Epithelial cell of esophagus (primary cell): ENCODE data around the gene PIP.
A peak's percentile ranks its signal among the peaks of the same experiment; 100 is the strongest.
"Not testable (repeated sequence)": the region's sequence is repeated elsewhere in the genome, so short reads cannot be mapped to it uniquely, and the experiment has no call there.

Experiments used
- DNase-seq: peaks from one replicate; pipeline ENCODE4 v3.0.0; 2010; ENCODE audit warnings: low read depth
- H3K4me3 ChIP-seq: 2 replicates; pipeline ENCODE4 v1.5.1; 2011; ENCODE audit warnings: mild to moderate bottlenecking, low read length, control low read depth
- CTCF ChIP-seq: IDR thresholded peaks from 2 replicates; pipeline ENCODE4 v1.5.1; 2011; ENCODE audit warnings: low read depth, mild to moderate bottlenecking, low read length, control low read depth, inconsistent platforms; ENCODE audit not compliant: insufficient read depth; ENCODE audit errors: missing control alignments

PIP gene

GRCh38 chr7:143148651-143149050 lies 16.8 kb downstream of the PIP start:
- TF ChIP-seq CTCF: no peak
- DNase-seq: no peak
- no peak overlapping the region for H3K4me3 ChIP-seq

- not testable (repeated sequence) for H3K4me3 ChIP-seq
These were observed 18.8 kb downstream of the PIP start for GRCh38 chr7:143150696-143151095.

GRCh38 chr7:143158617-143159016 lies 26.7 kb downstream of the PIP start:
- not testable (repeated sequence) for H3K4me3 ChIP-seq, DNase-seq

More at GRCh38 chr7:143150696-143151095, 18.8 kb downstream of the PIP start:
- DNase-seq: not testable (repeated sequence)

GRCh38 chr7:143171697-143172096 lies 39.8 kb downstream of the PIP start:
- no peak for TF ChIP-seq CTCF
- H3K4me3 ChIP-seq: no peak overlapping the region
- peak; percentile 56 for DNase-seq

- no peak overlapping the region for H3K4me3 ChIP-seq
- no peak for TF ChIP-seq CTCF
- DNase-seq: peak; percentile 49
These were observed 40.5 kb downstream of the PIP start for GRCh38 chr7:143172354-143172753.

GRCh38 chr7:143176128-143176527 lies 44.3 kb downstream of the PIP start:
- H3K4me3 ChIP-seq: no peak overlapping the region
- DNase-seq: no peak
- TF ChIP-seq CTCF: no peak

GRCh38 chr7:143177374-143178119 lies 45.7 kb downstream of the PIP start:
- no peak overlapping the region for H3K4me3 ChIP-seq
- no peak for DNase-seq
- TF ChIP-seq CTCF: no peak

GRCh38 chr7:143180771-143181170 lies 48.9 kb downstream of the PIP start:
- H3K4me3 ChIP-seq, DNase-seq: not testable (repeated sequence)
